ENCODE measurements around the gene NLN. TPM values are rescaled to one million over a fixed set of nuclear protein-coding genes. Genes with fewer than 3 reads are reported as not detected.
"Not testable (repeated sequence)": the region's sequence is repeated elsewhere in the genome, so short reads cannot be mapped to it uniquely, and the experiment has no call there.

Gene NLN
- total RNA-seq, 1 donor from 2014 or later = 47.1 TPM

GRCh38 chr5:65805089-65805488 lies 83.1 kb downstream of the NLN start:
- ATAC-seq (no peak), DNase-seq (ENCODE audit: low spot score) (no peak)

GRCh38 chr5:65807494-65807893 lies 85.5 kb downstream of the NLN start:
- not testable (repeated sequence) for DNase-seq (ENCODE audit: low spot score); ATAC-seq

DNA sequence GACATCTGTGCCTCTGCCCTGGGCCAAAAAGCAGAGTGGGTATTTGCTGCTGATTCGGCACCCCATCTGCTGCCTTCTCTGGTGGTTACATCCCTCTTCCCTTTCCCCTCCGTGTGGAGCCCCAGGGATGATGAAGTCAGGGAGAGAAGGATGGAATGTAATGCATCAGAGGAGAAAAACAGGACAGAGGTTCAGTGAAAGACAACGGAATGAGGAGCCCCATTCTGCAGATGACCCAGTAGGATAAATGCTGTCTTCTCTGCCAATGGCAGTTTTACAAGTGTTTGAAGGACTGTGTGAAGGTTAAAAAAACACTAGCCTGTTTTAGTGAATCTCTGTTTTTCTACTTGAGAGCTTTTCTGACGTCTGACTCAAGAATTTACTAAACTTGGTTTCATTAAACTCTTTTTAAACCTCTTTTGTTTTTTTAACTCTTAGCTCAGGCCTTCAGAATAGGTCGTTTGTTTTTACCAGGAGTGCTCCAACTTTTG lies 86.3 kb downstream of the NLN start:
- ATAC-seq = no peak
- no peak for DNase-seq (ENCODE audit: low spot score)

GRCh38 chr5:65808818-65809217 lies 86.8 kb downstream of the NLN start:
- DNase-seq (ENCODE audit: low spot score) = no peak
- no peak for ATAC-seq

DNA sequence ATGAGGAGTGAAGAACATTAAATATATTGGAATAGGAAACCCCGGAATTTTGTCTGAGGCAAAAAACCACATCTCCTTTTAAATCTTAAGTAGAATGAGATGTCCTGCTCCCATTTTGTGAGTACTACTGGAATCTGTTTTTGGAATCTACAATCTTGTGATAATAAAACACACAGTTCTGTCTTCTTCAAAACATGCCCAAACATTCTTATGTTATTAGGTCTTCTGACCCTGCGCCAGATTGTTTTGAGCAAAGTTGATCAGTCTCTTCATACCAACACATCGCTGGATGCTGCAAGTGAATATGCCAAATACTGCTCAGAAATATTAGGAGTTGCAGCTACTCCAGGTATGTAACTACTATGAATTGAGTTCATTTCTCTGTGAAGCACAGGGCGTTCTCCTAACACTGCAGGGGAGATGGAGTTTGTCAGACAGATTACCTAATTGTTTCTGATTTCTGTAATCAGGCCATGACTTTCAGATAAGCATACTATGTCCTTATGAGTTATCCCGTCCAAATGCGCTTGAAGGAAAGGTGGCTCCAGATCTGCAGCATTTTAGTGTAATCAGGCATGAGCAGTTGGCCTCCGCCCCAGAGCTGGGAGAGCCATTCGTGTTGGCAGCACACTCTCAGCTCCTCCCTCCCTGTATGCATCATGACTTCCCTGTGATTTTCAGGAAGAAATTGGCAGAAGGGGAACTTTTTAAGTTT lies 88.0 kb downstream of the NLN start:
- no peak for DNase-seq (ENCODE audit: low spot score)

GRCh38 chr5:65811004-65811403 lies 89.0 kb downstream of the NLN start:
- ATAC-seq (no peak), DNase-seq (ENCODE audit: low spot score) (no peak)

More for the DNA sequence above, 88.0 kb downstream of the NLN start:
- ATAC-seq = no peak

DNA sequence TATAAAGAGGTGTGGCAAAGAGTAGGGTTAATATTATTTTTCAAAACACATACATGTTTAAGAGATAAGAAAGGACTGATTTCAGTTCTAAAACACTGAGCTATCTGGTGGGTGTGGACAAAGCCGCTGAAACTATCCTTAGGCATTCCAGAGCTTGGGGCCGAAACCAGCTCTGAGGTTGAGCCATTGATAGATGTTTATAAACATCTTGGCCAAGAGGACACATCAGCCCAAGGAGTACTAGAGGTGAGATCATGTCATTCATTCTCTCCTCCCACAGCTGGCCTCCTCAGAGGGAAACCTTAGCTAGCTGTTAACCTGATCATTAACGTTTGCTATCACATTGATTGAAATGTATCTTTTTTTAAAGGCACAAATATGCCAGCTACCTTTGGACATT lies 89.9 kb downstream of the NLN start:
- ATAC-seq = no peak
- no peak for DNase-seq (ENCODE audit: low spot score)

- ATAC-seq (peak; percentile 71), DNase-seq (ENCODE audit: low spot score) (no peak)
Measured at GRCh38 chr5:65812648-65813047, 90.6 kb downstream of the NLN start.

DNA sequence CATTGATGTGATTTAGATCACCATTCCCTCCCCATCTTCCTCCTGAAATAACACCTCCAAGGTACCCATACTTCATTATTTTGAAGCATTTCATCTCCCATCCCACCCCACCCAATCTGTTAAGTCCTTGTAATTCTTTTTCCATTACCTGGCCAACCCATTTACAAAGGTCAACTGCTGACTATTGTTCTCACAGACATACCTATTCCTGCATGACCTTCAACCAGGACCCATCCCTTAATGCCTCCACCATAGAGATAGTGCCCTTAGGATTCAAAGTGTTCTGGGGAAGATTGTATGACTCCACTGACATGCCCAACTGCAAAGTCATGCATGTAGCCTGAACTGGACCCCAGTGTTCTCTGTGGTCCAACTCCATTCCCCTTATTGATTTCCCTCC lies 91.2 kb downstream of the NLN start:
- DNase-seq (ENCODE audit: low spot score) (no peak), ATAC-seq (no peak)

GRCh38 chr5:65815161-65815560 lies 93.2 kb downstream of the NLN start:
- ATAC-seq = no peak

GRCh38 chr5:65816729-65817128 lies 94.7 kb downstream of the NLN start:
- no peak for ATAC-seq

More at GRCh38 chr5:65815161-65815560, 93.2 kb downstream of the NLN start:
- DNase-seq (ENCODE audit: low spot score) = no peak

GRCh38 chr5:65817931-65818330 lies 95.9 kb downstream of the NLN start:
- ATAC-seq = no peak
- DNase-seq (ENCODE audit: low spot score) = no peak

More at GRCh38 chr5:65816729-65817128, 94.7 kb downstream of the NLN start:
- no peak for DNase-seq (ENCODE audit: low spot score)

- ATAC-seq (no peak), DNase-seq (ENCODE audit: low spot score) (no peak)
Measured at GRCh38 chr5:65818592-65818991, 96.6 kb downstream of the NLN start.

DNA sequence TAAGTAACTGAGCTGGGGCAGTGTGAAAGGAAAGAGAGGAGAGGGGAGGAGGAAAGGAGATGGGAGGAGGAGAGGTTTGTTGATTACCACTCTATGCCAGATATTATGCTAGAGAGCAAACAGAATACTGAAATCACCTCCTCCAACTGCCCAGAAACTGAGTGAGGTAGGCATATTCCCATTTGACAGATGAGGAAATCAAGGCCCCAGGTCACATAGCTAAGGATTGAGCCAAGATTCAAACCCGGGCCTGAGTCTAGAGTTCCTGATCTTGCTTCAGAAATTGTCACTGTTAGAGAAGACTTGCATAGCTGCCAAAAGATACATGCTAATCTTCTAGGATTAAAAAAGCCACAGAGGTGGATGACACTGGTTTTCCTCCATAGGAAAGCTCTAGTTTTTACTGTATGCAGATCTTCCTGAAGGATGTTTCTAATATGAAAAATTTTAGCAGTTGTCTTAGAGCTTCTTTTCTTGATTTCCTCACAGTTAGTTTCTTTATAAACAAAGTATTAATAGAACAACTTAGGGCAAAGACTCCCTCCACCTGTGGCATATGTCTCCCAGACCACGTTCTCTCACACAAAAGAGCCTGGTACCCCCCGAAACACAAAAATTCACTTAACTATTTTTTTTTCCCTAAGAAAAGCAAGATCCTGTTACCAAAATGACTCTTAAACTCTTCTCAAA lies 97.4 kb downstream of the NLN start:
- ATAC-seq (no peak), DNase-seq (ENCODE audit: low spot score) (no peak)

DNA sequence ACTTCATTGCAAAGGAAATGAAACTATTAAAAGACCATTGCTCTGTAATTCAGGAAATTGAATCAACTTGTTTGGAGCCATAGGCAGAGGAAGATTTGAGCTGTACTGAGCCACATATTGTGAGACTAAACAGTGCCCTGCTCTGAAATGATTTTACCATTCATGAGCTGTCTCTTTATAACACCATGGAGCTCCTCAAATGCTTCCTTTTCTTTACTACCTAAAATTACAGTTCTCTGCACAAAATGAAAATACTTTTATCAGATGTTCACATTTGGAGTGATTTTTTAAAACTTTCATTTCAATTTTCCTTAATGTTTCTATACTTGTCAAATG lies 97.9 kb downstream of the NLN start:
- no peak for ATAC-seq
- no peak for DNase-seq (ENCODE audit: low spot score)

- ATAC-seq (no peak), DNase-seq (ENCODE audit: low spot score) (no peak)
Measured at GRCh38 chr5:65820373-65820772, 98.4 kb downstream of the NLN start.

DNA sequence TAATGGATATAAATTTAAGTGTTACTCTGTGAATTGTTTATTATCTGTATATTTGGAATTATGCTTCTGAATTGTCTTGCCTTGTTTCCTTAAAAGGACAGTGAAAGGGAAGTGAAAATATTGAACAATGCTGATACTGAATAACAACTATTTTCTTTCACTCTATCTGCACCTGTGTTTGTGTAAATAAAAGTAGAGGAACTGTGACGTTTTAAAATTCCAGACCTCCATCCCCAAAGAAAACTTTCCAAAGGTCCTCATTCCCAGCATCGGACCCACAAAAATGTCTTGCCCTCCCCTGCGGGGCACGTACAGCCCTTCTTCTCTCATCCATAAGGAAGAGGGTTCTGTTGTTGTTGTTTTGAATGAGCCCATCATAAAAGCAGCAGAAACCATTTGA lies 100.0 kb downstream of the NLN start:
- ATAC-seq = no peak
- no peak for DNase-seq (ENCODE audit: low spot score)

DNA sequence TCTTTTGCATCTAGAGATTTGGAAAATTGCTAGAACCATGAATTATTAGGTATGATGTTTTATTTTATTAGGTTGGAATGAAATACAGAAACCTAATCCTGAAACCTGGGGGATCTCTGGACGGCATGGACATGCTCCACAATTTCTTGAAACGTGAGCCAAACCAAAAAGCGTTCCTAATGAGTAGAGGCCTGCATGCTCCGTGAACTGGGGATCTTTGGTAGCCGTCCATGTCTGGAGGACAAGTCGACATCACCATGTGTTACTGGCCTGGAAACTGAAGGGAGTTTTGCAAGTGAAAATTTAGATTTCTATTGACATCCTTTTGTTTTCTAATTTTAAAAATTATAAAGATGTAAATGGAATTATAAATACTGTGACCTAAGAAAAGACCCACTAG lies 100.7 kb downstream of the NLN start:
- ATAC-seq = no peak

DNA sequence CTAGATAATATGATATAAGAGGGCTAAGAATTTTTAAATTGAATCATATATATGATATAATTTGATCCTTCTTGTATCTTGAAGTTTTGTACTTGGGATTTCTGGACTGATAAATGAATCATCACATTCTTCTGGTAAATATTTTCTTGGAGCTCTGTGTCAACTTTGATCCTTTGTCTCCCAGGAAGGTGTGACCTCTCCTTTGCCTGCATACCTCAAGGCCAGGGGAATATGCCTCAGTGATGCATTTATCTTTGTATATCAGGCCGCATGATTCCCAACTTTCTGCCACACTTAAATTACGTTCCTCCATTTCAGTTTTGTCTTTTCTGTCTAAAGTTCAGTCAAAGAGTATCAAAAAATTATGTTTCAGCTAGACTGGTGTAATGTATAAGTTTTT lies 101.2 kb downstream of the NLN start:
- DNase-seq (ENCODE audit: low spot score) (no peak), ATAC-seq (no peak)

More for the DNA sequence above, 100.7 kb downstream of the NLN start:
- DNase-seq (ENCODE audit: low spot score) = no peak

GRCh38 chr5:65823845-65824445 lies 101.9 kb downstream of the NLN start:
- DNase-seq (ENCODE audit: low spot score) (no peak), ATAC-seq (no peak)

GRCh38 chr5:65825408-65826328 lies 103.7 kb downstream of the NLN start:
- ATAC-seq (no peak), DNase-seq (ENCODE audit: low spot score) (no peak)
